Activated CD4-positive, alpha-beta T cell treated with anti-CD3 and anti-CD28 coated beads for 24 hours (primary cell): ENCODE measurements around the gene PIK3R5.
"Not testable (repeated sequence)": the region's sequence is repeated elsewhere in the genome, so short reads cannot be mapped to it uniquely, and the experiment has no call there.

Experiments
- DNase-seq, 2 donors: peaks; one replicate each; pipeline ENCODE4 v3.0.0-alpha.2; 2020; ENCODE audit warnings: low read depth in 2 of 2

PIK3R5 gene

GRCh38 chr17:8965394-8966168 lies at the start of gene PIK3R5:
Gene PIK3R5, minus strand, starts transcription at chr17:8965707. Its CDS starts 54,213 bp downstream, at chr17:8911494.
- DNase-seq = peak; percentile 76 to 80

GRCh38 chr17:9011001-9011400 lies 45.5 kb upstream of the PIK3R5 start:
- no peak for DNase-seq

- DNase-seq = no peak
Measured at GRCh38 chr17:9009737-9010136, 44.2 kb upstream of the PIK3R5 start.

GRCh38 chr17:9009096-9009495 lies 43.6 kb upstream of the PIK3R5 start:
- no peak for DNase-seq

GRCh38 chr17:9007052-9007714 lies 41.7 kb upstream of the PIK3R5 start:
- no peak for DNase-seq

- no peak for DNase-seq
Measured at GRCh38 chr17:9006175-9006767, 40.8 kb upstream of the PIK3R5 start.

GRCh38 chr17:9004961-9005285 lies 39.4 kb upstream of the PIK3R5 start:
- DNase-seq = no peak

GRCh38 chr17:9004132-9004960 lies 38.8 kb upstream of the PIK3R5 start:
- DNase-seq = no peak

GRCh38 chr17:9003355-9004131 lies 38.0 kb upstream of the PIK3R5 start:
- DNase-seq = no peak

- no peak for DNase-seq
Measured at GRCh38 chr17:9002606-9003354, 37.3 kb upstream of the PIK3R5 start.

GRCh38 chr17:9002227-9002605 lies 36.7 kb upstream of the PIK3R5 start:
- no peak for DNase-seq

- no peak for DNase-seq
Measured at GRCh38 chr17:9001559-9001958, 36.1 kb upstream of the PIK3R5 start.

GRCh38 chr17:8997994-8998628 lies 32.6 kb upstream of the PIK3R5 start:
- DNase-seq = peak; percentile 67 to 68

GRCh38 chr17:8995711-8996110 lies 30.2 kb upstream of the PIK3R5 start:
- DNase-seq = no peak

- DNase-seq = peak; percentile 58 to 67
Measured at GRCh38 chr17:8994319-8994718, 28.8 kb upstream of the PIK3R5 start.

- peak; percentile 49 to 53 for DNase-seq
Measured at GRCh38 chr17:8991514-8992285, 26.2 kb upstream of the PIK3R5 start.

GRCh38 chr17:8988263-8988935 lies 22.9 kb upstream of the PIK3R5 start:
- DNase-seq = not testable (repeated sequence)

GRCh38 chr17:8986295-8986694 lies 20.8 kb upstream of the PIK3R5 start:
- DNase-seq = no peak
